HG03460 (cell line): ENCODE results near the gene ARSD.

Experiments used
- ATAC-seq: cut with Tn5 transposase; IDR thresholded peaks from one replicate; pipeline ENCODE4 v1.9.1; 2021; ENCODE audit not compliant: unreplicated experiment

Gene ARSD

DNA sequence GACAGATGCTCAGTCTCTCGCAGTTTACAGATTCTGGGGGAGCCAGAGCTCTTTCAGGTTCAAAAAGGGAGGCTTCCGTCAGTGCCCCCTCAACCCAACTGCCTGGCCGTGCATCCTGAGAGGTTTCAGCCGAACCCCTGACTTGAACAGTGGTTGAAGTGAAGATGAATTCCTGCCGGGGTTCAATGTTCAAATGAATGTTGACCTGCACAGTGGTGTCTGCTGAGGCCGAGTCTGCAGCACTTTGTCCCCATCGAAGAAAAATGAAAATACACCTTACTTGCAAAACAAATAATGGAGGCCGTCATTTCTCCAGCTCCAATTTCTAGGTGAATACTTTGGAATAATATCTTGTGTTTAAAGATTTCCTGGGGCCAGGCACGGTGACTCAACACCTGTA is 66.7 kb downstream of the ARSD start:
- ATAC-seq: no peak

GRCh38 chrX:2859197-2859797 is 69.8 kb downstream of the ARSD start:
- no peak for ATAC-seq

- ATAC-seq: no peak
Observed at GRCh38 chrX:2857566-2857965, 71.6 kb downstream of the ARSD start.

- no peak for ATAC-seq
Observed at GRCh38 chrX:2855761-2856160, 73.4 kb downstream of the ARSD start.

GRCh38 chrX:2854918-2855317 is 74.2 kb downstream of the ARSD start:
- ATAC-seq: no peak
